GM10266 (cell line): ENCODE results near the gene TOMM5.

ENCODE experiments used
- DNase-seq: peaks from one replicate; pipeline ENCODE4 v3.0.0; 2012; ENCODE audit errors: extremely low spot score
- CTCF ChIP-seq: IDR thresholded peaks from 2 replicates; pipeline ENCODE4 v1.5.1; 2012; ENCODE audit warnings: mild to moderate bottlenecking, low read depth; ENCODE audit not compliant: control insufficient read depth, insufficient read depth; ENCODE audit errors: missing control alignments

TOMM5 gene

GRCh38 chr9:37635808-37636207, 43.4 kb upstream of the TOMM5 start:
- no peak for TF ChIP-seq CTCF
- no peak for DNase-seq

- no peak for TF ChIP-seq CTCF
- no peak for DNase-seq
Measured at GRCh38 chr9:37632479-37632878, 40.1 kb upstream of the TOMM5 start.

- DNase-seq, result no peak
- no peak for TF ChIP-seq CTCF
Measured at GRCh38 chr9:37626708-37627292, 34.4 kb upstream of the TOMM5 start.

- DNase-seq, result no peak
- no peak for TF ChIP-seq CTCF
Measured at GRCh38 chr9:37625758-37626147, 33.4 kb upstream of the TOMM5 start.

- no peak for DNase-seq
- TF ChIP-seq CTCF, result no peak
Measured at GRCh38 chr9:37625036-37625757, 32.8 kb upstream of the TOMM5 start.

- DNase-seq, result no peak
Measured at GRCh38 chr9:37624073-37624472, 31.7 kb upstream of the TOMM5 start.

More at GRCh38 chr9:37624073-37624472, 31.7 kb upstream of the TOMM5 start:
- no peak for TF ChIP-seq CTCF
